CD4-positive, alpha-beta T cell treated with Interleukin-15 for 4 hours (primary cell): ENCODE data around the gene TET1.
"Not testable (repeated sequence)": the region's sequence is repeated elsewhere in the genome, so short reads cannot be mapped to it uniquely, and the experiment has no call there.

ENCODE experiments used
- DNase-seq: peaks from one replicate; pipeline ENCODE4 v3.0.0-alpha.2; 2020; ENCODE audit warnings: low spot score

TET1 gene

DNA sequence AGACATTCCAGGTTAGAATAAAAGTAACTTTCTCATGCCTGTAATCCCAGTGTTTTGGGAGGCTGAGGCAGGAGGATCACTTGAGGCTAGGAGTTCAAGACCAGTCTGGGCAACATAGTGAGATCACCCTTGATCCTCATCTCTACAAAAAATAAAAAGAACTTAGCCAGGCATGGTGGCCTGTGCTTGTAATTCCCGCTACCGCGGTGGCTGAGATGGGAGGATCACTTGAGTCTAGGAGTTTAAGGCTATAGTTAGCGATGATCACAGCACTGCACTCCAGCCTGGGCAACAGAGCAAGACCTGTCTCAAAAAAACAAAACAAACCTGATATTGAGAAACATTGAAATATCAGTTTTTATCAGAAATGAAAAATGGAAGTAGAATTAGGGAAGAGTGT, 4.6 kb downstream of the TET1 start:
- no peak for DNase-seq

DNA sequence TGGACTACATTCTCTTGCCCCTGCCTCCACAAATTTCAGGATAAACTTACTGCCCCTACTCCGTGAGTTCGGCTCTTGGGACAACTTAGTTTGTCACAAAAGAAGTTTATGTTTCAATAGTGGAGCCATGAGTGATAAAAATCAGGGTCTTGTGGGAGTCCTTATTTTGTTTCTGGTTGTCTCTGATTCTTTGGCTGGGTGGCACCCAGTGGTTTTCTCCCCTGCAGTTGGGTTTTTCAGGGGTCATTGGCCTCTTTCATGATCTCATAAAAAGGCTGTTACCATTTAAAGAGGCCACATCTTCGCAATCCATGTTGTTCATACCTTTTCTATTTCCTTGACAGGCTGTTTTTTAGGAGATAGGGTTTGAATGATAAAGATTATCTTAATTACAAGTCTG, 5.5 kb downstream of the TET1 start:
- no peak for DNase-seq

DNA sequence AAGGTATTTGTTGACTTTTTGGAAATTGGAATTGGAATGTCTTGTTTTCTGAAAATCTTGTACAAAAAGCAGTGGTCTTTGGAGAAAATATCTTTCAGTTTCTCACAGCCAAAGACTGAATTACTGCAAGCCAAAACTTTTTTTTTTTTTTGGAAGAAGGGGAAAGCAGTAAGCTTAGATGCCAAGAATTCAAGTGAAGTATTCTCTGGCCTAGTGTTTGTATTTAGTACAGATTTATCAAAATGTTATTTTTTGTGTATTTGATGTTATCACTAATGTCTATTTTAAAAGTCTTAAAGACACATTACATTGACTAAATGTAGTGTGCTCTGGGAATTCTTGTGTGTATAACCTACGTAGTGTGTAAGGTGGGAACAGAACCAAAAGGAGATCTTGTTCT, 6.2 kb downstream of the TET1 start:
- no peak for DNase-seq

DNA sequence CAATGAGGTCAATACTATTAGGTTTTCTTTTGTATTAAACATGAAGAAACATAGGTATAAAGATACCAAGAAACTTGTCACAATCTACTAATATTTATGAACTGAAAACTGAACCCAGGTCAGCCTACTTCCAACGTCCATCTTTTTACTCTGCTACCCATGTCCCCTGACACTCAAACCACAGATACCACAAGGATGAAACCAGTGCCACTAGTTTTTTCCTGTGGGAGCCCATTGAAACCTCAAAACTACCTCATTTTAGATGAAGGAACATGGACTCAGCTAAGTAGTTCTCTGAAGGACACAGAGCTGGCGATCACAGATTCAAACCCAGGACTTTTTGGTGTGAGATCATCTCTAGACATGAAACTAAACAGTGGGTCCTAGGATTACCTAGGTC, 6.8 kb downstream of the TET1 start:
- DNase-seq, result no peak

DNA sequence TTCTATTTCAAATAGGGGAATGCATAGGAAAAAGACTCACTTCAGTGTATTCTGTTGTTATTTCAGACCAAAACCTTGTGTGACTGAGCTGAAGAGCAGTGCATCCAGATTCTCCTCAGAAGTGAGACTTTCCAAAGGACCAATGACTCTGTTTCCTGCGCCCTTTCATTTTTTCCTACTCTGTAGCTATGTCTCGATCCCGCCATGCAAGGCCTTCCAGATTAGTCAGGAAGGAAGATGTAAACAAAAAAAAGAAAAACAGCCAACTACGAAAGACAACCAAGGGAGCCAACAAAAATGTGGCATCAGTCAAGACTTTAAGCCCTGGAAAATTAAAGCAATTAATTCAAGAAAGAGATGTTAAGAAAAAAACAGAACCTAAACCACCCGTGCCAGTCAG, 12.0 kb downstream of the TET1 start:
- DNase-seq, result no peak

DNA sequence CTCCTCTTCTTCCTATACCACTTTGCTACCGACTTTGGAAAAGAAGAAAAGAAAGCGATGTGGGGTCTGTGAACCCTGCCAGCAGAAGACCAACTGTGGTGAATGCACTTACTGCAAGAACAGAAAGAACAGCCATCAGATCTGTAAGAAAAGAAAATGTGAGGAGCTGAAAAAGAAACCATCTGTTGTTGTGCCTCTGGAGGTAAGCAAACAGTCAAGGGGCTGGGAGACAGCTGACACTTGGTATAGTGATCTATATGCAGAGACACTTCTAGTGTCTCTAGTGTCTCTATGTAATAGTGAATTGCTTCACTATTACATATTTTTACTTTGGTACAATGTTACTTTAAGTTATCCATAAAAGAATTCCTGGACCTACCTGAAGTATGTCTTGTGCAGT, 13.9 kb downstream of the TET1 start:
- DNase-seq, result no peak

DNA sequence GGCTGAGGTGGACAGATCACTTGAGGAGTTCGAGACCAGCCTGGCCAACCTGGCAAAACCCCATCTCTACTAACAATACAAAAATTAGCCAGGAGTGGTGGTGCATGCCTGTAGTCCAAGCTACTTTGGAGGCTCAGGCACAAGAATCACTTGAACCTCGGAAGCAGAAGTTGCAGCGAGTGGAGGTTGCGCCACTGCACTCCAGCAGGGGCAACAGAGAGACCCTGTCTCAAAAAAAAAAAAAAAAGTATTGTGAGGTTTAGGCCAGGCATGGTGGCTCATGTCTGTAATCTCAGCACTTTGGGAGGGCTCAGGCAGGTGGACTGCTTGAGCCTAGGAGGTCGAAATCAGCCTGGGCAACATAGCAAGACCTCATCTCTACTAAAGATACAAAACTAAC, 16.0 kb downstream of the TET1 start:
- no peak for DNase-seq

DNA sequence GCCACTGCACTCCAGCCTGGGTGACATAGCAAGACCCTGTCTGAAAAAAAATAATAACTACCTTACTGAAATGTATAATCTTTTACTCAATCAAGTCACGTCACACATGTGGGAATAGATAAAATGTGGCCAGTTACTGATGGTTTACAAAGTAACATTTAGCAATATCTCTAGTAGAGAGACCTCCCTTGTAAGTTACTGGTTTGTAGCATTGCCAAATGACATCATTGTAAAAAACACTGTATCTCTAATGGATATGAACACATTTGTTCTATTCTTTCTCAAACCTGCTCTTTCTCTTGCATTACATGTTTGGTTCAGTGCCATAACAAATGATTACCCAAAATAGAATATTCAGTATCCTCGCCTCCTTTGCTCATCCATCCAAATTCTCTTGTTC, 18.8 kb downstream of the TET1 start:
- DNase-seq, result no peak

DNA sequence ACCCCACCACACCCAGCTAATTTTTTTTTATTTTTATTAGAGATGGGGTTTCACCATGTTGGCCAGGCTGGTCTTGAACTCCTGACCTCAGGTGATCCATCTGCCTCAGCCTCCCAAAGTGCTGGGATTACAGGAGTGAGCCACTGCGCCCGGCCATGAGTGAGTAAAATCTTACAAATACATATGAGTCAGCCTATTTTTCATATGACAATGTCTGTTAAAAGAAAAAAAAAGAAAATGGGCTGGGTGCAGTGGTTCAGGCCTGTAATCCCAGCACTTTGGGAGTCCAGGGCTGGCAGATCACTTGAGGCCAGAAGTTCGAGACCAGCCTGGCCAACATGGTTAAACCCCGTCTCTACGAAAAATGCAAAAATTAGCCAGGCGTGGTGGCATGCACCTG, 24.1 kb downstream of the TET1 start:
- DNase-seq, result not testable (repeated sequence)

DNA sequence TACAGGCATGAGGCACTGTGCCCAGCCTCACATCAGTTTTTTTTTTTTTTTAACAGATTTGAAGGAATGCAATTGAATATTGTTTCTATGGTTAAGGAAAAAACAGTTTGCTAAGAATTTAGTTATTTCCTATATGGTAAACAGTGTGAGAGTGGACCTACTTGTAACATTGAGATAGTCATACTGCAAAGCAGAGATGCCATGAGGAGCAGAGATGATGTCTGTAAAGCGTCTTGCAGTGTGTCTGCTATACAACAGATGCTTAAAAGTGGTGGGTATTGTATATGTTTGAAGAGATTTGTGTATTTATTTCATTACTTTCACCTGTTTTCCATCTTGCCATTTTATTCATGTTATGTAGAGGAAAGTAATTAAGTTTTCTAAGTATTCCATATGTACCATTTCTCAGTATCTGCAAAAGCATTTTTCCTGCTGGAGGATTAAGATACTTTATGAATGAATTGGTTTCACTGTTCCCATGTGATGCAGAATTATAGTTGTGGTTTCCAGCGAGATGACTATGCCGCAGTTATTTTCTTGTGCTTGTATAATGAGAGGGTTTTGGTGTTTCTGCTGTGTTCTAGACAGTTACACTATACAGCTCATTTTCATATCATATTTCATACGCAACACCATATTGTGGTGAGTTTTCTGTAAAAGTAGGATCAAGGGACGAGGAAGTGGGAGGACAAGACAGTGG, 26.6 kb downstream of the TET1 start:
- no peak for DNase-seq

DNA sequence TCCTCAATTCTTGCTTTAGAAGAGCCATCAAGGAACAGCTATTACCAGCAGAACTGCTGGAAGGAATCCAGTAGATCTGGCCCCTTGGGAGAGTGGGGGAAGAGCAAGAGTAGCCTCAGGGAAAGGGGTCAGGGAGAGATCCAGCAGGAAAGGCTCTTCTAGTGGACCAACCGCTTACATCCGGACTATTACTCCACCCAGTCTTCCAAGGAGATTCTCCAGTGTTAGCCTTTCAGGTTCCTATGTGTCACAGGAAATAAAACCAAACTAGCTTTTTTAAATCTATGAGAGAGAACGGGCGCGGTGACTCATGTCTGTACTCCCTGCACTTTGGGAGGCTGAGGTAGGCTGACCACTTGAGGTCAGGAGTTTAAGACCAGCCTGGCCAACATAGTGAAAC, 34.3 kb downstream of the TET1 start:
- DNase-seq, result no peak

DNA sequence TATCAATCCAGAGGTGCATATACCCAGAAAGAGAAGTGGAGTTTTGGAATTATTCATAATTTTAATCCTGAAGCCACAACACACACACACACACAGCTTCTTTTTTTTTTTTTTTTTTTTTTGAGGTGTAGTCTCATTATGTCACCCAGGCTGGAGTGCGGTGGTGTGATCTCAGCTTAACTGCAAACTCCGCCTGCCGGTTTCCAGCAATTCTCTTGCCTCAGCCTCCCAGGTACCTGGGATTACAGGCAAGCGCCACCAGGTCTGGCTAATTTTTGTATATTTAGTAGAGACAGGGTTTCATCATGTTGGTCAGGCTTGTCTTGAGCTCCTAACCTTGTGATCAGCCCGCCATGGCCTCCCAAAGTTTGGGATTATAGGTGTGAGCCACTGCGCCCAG, 35.4 kb downstream of the TET1 start:
- no peak for DNase-seq

DNA sequence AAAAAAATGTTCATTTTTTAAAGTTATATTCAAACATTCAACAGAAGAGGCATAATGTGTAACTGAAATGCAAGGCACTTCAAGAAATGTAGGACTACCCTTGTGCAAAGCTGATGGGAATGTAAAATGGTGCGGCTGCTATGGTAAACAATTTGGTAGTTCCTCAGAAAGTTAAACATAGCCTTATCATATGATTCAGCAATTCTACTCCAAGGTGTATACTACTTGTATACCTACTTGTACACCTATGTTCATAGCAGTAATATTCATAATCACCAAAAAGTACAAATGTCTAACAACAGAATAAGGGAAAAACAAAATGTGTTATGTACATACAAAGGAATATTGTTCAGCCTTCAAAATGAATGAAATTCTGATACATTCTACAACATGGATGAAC, 37.3 kb downstream of the TET1 start:
- no peak for DNase-seq

DNA sequence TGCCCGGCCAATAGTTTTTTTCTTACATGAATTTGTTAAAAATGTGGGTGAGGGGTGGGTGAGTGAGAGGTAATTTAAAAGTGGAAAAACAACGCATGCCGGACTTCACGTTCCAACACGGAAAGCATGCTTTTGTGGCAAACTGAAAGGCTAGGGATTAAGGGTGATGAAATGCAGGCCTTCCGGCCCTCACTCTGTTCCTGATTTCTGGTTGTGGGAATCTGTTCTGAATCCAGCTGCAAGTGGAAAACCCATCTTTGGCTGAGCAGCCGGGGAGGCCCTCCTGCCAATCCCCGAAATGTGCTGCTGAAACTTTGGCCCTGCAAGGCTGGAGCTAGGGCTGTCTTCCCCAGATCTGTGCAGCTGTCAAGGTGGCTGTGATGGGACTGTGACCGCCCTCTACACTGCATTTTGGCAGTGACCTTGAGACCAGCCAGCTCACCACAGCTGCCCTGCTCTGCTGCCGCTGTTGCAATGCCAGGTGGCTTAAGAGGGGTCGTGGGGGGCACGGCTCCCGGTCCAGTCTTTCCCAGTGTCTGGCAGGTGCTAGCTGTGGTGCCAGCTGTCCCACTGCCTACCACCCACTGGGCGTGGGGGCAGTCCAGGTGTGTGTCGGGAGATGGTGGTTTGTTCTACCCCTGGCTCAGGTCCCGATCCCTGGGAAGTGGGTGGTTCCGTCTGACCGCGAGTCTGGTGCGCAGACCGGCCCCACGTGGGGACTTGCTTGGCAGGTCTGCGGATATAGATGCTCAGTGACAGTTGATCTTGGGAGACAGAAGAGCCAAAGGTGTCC, 39.0 kb downstream of the TET1 start:
- no peak for DNase-seq

DNA sequence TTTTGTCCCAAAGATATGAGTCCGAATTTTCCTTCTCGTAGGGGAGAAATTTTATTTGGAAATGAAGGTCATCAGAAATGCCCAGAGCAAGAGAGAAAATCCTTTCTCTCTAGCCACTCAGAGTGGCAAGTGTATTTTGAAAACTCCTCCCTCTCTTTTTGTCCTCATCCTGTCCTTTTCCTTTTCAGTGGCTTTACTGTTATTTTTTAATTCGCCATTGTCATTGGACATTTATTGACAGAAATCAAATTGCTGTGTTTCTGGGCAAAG, 39.6 kb downstream of the TET1 start:
- DNase-seq, result no peak

DNA sequence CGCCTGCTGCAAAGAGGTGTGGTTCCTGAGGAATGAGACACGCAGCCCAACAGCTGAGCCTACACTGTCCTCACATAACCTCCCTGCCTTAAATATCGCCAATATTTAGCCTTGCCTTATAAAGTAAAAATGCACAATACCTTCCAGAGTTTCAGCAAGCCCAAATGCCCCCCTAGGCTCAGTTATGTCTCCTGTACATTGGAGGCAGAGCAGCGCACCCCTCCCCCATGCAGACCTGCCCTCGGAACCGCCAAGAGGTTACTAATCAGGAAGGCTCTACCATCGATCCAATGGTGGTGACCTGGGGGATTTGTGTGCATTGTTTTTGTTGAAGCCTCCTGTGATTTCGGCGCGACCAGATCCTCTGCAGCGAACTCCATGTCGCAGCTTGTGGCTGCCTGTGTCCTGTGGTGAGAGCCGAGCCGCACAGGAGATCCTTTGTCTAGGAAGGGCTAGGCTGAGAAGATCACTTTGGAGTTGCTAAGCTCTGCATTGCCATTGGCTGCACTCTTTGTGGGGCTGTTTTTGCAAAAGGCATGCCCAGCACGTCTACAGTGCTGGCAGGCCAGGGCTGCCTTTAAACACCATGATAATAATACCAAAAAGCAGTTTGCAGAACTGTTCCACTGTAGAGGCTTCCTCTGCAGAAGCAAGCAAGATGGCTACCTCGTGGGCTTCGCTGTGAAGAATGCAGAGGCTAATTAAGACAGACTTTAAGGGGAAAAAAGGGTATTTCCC, 40.1 kb downstream of the TET1 start:
- DNase-seq, result peak; percentile 35

DNA sequence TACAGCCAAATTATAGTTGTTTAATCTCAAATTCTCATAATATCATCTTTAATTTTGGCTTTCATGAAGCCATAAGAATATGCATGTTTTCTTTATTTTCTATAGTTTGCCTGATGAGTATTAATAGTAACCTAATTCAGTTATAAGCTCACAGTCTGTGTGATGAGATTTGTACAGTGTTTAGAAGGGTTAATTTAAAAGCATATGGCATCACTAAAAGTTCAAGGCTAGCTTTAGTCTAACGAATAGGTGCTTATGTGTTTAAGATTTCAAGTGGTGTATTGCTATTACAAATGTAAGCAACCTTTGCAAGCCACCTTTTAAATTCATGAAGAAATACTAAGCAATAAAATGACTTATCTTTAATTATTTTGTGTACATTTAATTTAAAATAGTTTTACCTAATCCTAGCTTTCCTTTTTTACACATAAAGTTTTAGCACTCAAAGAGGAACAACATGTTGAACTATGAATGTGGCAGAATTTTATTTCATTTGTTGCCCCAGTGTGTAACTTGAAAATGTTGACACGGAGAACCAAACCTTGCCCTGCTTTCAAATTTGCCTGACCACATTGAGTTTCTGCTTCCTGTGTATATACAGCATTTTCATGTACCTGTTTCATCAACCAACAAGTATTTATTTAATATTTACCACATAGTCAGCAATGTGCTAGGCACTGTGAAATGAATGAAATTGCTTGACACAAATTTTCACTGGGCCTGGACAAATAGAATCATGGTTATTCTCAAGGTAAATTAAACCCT, 41.5 kb downstream of the TET1 start:
- no peak for DNase-seq

DNA sequence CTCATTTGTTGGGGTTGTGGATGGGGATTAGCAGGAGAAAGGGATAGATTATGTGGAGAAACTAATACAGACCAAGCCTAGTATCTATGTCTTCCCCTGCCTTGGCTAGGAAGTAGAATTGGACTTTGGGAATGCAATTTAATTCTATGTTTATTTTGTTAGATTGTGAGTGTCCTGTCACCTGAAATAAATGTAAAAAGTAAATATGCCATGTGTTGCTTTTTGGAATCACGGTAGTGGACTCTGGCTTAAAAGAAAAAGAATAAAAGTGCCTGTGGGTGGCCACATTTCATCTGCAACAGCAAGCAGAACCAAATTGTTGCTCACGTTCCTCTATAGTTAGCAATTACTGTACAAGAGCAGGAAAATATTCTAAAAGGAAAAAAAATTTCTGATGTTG, 42.3 kb downstream of the TET1 start:
- no peak for DNase-seq

DNA sequence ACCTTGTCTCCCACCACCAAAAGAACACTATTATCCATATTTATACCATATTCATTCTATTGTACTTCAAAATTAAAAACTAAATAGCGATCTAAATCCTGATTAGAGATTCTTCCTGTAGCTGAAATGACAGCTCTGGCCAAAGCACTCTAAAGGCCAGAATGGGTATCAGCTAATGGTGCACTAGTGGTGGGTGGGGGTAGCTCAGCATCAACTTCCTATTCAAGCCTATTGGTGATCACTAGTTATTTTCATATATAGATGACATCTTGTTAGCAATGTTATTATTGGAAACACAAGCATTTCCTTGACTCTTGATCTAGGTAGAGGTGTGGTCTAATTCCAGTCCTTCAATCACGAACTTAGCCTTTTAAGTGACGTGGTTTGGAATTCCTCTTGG, 43.6 kb downstream of the TET1 start:
- DNase-seq, result no peak

DNA sequence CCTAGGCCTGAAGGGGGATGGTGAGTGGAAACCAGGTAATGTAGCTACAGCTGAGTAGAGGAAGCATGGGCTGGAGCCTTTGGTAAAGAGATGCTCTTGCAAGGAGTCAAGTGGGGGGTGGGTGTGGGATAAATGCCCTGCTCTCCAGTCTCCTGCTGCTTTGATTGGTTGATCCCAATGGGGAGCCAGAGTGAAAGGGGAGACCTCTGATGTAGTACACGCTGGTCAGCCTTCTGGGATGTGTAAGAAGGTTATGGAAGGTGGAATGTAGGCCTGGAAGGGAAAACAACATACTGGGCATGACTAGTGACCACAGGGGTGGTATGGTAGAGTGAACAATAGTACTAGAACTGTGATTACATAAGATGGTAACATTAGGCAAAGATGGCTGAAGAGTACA, 44.3 kb downstream of the TET1 start:
- no peak for DNase-seq

DNA sequence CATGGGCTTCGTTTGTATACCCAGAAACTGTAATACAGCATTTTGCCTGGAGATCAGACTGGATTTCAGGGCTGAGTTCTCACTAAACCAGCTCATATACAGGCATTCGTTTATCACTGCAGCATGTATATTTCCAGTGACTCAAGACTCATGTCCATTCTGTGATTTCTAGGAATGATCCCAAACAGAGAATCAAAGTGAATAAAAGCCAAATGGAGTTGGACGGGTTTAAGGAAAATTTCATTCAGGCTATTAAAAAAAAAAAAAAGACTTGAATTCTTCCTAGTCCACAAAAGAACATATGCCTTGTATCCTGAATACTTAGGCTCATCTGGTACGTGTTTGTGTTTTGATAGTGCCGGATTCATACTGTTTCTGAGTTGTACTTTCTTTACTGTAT, 46.8 kb downstream of the TET1 start:
- no peak for DNase-seq

DNA sequence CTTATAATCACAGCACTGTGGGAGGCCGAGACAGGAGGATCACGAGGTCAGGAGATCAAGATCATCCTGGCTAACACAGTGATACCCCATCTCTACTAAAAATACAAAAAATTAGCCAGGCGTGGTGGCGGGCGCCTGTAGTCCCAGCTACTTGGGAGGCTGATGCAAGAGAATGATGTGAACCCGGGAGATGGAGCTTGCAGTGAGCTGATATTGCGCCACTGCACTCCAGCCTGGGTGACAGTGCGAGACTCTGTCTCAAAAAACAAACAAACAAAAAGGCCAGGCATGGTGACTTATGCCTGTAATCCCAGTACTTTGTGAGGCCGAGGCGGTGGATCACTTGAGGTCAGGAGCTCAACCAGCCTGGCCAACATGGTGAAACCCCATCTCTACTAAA, 49.9 kb downstream of the TET1 start:
- not testable (repeated sequence) for DNase-seq

DNA sequence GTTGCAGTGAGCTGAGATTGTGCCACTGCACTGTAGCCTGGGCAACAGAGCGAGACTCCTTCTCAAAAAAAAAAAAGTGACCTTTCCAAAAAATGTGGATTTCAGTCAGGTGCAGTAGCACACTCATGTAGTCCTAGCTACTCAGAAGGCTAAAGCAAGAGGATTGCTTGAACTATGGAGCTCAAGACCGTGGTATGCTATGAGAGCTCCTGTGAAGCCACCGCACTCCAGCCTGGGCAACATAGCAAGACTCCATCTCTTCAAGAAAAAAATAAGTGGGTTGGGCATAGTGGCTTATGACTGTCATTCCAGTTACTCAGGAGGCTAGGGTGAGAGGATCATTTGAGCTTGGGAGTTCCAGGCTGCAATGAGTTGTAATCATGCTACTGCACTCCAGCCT, 51.1 kb downstream of the TET1 start:
- no peak for DNase-seq
